NCI-H446 treated with DMSO at 0.1 percent for 48 hours (cell line): ENCODE data around the gene TRAPPC2B.
"Not testable (repeated sequence)": the region's sequence is repeated elsewhere in the genome, so short reads cannot be mapped to it uniquely, and the experiment has no call there.

Experiments used
- DNase-seq: peaks from one replicate; lab custom pipeline; 2025; lab: John Stamatoyannopoulos, UW

TRAPPC2B gene

DNA sequence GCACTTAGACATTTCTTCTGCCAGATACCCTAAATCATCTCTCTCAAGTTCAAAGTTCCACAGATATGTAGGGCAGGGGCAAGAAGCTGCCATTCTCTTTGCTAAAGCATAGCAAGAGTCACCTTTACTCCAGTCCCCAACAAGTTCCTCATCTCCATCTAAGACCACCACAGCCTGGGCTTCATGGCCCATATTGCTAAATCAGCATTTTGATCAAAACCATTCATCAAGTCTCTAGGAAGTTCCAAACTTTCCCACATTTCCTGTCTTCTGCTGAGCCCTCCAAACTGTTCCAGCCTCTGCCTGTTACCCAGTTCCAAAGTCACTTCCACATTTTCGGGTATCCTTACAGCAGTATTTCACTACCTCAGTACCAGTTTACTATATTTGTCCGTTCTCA lies 11.3 kb downstream of the TRAPPC2B start:
- DNase-seq: not testable (repeated sequence)

GRCh38 chr19:57376151-57376550 lies 12.8 kb downstream of the TRAPPC2B start:
- DNase-seq: no peak

- DNase-seq: no peak
These were observed 14.3 kb downstream of the TRAPPC2B start for GRCh38 chr19:57377498-57378146.

GRCh38 chr19:57380923-57381322 lies 17.6 kb downstream of the TRAPPC2B start:
- no peak for DNase-seq

DNA sequence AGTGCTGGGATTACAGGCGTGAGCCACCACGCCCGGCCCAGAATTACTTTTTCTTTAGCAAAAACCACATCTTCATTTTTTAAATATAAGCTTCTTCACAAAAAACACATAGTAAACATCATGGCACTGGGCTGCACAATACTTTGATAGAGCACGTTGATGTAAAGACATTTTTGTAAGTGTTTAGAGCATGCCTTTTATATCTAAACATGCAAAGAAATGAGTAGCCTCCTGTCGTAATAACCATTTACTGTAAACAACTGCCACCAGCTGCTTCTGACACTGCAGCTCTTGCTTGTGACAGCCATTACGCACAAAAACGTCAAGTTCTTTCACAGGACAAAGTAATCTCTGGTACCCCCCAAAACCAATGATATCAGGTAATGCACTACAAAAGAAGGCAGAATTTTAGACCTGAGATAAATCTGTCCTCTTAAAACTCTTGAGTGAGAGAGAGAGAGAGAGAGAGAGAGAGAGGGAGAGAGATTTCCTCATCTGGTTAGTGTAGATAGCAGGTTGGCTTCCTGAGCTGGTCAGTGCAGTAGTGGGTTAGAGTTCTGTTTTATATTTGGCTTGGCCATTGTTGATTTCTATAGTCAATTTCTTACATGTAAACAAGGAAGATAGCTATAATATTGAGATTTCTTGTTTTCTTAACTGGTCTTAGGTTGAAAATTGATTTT lies 19.6 kb downstream of the TRAPPC2B start:
- DNase-seq: no peak

DNA sequence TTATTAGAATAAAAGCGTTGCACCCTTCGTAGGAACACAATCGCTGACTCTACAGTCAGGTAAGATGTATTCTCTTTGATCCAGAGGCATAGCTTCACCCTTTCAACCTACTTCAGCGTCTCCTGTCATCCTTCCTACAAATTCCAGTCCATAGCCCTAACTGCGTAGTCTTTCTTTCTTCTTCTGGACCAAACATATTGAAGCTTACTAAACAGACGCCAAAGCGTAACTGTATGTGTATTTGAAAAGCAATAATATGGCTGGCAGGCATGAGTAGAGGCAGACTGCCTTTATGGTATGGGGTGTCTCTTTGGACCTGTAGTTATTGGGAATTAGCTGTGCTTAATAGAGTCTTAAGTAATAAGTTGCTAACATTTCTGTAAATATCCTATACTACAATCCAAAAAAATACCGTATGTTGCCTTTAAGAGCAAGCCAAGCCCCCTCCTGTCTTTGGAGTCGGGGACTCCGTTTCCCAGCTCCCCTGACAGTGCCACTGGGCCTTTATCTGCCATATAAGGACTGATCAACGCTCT lies 25.9 kb downstream of the TRAPPC2B start:
- DNase-seq: no peak

GRCh38 chr19:57389730-57390598 lies 26.6 kb downstream of the TRAPPC2B start, which contains the start of gene ZNF548:
TSS of gene ZNF548 (plus strand) at chr19:57389854. CDS start at chr19:57390100, 246 bp downstream.
- peak; percentile 96 for DNase-seq

DNA sequence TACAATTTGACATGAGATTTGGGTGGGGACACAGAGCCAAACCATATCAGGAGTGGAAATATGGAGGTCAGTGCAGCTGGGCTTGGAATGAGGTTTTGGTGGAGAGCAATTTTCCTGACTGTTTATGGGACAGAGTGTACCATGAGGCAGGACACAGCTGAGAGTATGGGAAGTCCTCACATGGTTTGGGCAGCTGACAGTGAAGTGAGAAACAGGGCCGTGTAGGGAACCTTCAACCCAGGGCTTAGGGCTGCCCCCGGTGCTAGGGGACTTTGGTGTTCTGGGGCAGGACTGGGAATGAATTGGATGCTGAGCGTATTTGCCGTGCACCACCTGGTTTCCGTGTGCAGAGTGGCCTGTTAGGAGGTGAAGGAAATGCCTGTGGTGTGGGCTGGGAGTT lies 32.4 kb downstream of the TRAPPC2B start:
- DNase-seq: no peak

DNA sequence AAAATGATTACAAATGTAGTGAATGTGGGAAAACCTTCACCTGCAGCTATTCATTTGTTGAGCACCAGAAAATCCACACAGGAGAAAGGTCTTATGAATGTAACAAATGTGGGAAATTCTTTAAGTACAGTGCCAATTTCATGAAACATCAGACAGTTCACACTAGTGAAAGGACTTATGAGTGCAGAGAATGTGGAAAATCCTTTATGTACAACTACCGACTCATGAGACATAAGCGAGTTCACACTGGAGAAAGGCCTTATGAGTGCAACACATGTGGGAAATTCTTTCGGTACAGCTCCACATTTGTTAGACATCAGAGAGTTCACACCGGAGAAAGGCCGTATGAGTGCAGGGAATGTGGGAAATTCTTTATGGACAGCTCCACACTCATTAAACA lies 35.5 kb downstream of the TRAPPC2B start:
- no peak for DNase-seq

- no peak for DNase-seq
These were observed 40.6 kb downstream of the TRAPPC2B start for GRCh38 chr19:57403737-57404563.

DNA sequence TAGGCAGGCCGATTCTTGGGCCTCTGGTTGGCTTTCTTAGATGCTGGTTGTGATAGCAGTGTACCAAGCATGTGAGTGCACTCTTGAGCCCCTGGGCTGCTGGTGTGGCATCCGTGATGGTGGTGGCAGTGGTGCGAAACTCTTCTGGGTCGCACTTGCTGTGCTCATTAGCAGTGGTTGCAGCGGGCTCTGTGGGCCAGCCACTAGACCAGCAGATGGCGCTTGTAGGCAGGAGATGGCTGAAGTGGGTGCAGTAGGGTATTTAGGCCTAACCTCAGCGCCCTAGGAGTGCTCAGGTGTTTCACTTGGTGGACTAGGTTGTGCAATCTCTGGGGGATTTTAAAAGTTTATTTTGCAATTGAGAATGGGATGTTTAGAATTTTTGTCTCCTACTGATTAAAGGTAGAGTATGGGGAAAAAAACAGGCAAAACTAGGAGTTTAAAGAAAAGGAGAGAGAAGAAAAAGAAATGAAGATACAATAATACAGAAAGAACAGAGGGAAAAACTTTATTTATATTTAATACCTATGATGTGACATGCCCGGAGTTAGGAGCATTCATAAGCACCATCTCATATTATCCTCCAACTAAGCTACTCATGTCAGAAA lies 43.3 kb downstream of the TRAPPC2B start:
- DNase-seq: no peak

DNA sequence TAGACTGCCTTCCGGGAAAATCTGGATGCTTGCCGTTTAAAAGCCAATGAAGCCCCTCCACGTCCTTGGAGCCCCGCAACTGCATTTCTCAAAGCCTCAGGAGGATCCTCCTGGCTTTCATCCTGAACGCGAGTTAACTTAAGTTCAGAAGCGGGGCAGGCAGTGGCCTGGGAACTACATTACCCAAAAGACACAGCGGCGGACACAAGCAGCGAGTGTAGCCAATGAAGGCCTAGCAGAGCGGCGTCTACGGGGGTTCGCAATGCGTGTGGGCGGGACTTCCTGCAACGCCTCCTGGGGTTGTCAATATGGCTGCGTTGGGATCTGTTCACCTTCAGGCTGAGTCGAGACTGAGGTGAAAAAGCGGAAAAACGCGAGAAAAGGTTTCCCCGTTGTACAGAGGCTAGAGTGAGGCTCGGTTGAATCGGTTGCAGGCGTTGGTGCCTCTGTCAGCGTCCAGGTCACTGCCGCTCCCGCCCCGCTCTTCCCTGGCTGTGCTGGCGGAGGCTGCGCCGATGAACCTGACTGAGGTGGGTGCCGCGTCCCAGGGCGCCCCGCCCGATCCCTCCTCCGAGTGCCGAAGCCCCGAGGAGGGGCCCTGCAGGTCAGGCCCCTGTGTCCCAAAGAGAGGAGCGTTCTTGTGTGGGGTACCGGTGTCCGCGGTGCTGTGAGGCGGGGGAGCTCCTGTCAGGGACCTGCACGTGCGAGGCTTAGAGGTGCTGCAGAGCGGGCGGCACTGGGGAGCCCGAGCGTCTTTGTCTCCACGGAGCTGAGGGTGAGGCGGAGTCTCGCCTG lies 47.7 kb downstream of the TRAPPC2B start, which contains the start of gene ZNF17:
TSS of gene ZNF17 (plus strand) at position 285 of the 795 bp plus-strand sequence. CDS start 2,455 bp downstream, outside the sequence.
- DNase-seq: peak; percentile 78
